ENCODE measurements around the gene SMARCC1.
"Not testable (repeated sequence)": the region's sequence is repeated elsewhere in the genome, so short reads cannot be mapped to it uniquely, and the experiment has no call there.

Gene SMARCC1
- 141 to 230 (median 166) reads per million in 3 experiments for total RNA-seq

DNA sequence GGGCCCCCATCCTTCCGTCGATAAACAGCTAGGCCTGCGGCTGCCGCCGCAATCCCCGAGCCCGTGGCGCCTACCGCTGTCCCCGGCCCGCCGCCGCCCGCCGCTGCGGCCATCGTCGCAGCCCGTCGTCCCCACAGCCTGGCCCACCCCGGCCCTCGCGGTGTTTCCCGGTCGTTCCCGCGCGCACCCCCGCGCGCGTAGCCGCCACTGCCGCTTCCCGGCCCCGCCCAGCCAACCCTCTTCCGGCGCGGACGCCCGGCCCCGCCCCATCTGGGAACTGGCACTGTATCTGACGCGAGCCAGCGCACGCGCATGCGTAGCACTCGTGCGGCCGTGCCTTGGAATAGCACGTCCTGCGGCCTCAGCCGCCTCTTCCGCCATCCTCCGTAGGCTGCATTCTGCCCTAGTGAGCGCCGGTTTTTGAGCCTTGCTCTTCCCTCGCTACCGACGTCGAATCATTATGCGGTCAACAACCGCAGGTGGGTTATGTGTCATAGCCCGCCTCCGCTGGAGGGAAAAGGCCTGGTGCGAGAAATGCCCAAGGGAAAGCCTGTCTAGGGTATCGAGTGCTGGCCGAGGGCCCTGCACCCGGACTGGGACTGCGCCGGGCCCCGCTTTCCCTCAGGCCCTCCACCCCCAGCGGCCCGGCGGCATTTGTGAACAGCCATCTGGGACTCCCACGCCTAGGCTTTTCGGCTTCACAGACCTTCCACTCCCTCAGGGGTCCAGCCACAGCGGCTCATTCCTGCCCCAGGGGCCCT lies at the start of gene SMARCC1:
TSS of gene SMARCC1 (minus strand) at position 209 of the 761 bp plus-strand sequence. CDS start at position 113, 96 bp downstream.
- DNase-seq: peak; percentile 97

DNA sequence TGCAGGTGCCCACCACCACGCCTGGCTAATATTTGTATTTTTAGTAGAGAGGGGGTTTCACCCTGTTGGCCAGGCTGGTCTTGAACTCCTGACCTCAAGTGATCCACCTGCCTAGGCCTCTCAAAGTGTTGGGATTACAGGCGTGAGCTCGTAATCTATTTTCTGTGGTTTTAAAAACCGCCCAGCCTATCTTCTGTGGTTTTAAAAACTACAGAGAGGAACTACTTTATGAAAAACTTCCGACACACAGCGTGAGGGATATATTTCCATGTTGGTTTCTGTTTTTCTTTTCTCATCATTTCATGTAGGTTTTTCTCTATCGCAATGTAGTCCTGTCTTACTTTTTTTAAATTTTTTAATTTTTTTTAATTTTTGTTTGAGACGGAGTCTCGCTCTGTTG lies 47.8 kb upstream of the SMARCC1 start:
- not testable (repeated sequence) for DNase-seq

DNA sequence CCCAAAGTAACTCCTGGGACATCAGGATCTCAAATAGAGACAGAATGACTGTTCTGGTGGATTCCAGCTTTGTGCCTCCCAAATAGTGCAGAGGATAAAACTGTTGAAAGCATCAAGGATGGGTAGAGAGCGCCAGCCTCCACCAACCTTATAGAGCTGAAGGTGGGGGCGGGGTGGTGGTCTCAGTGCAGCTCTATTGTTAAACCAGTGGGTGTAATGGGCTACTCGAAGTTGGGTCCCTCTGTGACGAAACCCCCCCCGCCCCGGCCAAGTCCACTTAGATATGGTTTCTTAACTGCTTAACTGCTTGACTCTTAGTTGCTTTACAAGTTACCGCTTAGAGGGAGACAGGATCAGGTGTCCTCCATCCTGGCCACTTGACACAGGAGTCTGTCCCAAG lies 43.9 kb upstream of the SMARCC1 start:
- DNase-seq: no peak

DNA sequence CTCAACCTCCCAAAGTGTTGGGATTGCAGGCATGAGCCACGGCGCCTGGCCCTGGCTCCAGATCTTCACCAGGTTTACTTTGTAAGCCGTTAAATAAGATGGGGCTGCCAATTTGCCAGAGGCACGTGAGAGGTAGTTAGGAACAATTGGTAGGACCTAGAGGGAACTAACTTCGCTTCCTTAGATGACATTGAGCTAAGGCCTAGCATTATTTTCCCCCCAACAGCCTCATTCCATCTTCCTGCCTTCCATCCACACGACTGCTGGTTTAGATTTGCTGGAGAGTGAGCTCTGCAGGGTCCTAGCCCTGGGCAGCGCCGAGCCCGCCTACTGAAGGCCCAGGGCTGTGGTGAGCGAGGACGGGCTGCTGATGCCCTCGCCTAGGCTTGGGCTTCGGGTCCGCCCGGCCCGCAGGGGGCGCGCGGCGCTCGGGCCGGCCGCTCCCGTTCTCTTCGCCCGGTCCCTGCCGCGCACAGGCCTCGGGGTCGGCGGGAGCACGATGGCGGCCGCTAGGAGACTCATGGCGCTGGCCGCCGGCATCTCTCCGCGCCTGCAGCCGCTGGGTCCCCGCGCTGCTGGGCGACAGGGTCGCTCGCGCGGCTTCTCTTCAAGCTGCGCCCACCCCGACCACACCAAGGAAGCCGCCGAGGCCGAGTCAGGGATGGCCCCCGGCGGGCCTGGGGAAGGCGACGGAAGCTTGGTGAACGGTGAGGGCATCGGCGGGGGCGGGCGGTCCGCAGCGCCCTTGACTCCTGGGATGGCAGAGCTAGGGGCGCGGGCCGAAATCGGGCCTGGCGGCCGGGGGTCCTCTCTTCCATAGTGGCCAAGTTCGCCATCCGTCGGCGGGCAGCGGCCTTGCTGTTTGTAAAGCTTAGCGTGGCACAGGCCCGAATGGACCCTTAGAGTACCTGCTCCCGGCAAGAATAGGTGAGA lies 43.1 kb upstream of the SMARCC1 start:
- DNase-seq: peak; percentile 76

- no peak for DNase-seq
Observed at GRCh38 chr3:47817609-47818008, 35.9 kb upstream of the SMARCC1 start.

DNA sequence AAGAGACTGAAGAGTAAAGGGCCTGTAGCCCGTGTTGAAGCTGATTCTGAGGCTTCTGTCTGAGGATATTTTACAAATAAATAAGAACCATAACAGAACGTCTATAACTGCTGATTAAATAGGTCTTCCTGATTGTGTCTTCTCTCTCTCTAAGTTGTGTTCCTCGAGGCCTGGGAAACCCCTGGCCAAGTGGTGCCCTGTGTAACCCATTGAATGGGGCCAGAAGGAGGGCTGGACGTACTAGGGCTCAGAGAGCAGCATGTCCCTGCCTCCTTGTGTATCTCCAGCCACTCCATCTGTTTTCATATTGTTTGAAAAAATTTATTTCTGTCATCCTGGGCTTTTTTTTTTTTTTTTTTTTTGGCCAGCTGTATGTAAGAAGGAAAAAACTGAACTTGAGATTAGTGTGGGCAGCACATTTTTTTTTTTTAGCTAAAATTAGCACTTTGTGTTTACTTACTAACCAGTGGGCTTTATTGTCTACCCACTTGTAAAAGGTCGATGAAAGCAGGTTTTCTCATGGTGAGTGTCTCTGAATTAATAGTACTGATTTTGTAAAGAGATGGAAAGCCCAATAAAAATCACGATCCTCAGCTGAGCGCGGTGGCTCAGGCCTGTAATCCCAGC lies 32.0 kb upstream of the SMARCC1 start:
- no peak for DNase-seq

DNA sequence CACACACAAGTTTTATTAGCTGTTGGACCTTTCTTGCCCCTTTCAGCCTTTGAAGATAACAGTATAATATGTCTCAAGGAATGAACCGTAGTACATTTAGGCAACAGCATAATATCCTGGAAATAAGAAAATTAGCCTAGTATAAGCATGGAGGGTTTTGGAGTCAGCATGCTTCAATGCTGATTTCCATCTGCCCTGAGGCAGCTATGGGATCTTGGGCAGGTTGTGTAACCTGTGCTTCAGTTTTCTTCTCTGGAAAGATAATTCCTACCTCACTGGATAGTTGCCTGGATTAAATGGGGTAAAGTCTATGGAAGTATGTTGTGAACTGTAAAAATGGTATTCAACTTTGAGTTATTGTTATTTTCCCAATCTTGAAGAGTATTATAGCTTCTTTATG lies 22.9 kb upstream of the SMARCC1 start:
- no peak for DNase-seq

- DNase-seq: no peak
Observed at GRCh38 chr3:47803480-47804025, 21.9 kb upstream of the SMARCC1 start.

DNA sequence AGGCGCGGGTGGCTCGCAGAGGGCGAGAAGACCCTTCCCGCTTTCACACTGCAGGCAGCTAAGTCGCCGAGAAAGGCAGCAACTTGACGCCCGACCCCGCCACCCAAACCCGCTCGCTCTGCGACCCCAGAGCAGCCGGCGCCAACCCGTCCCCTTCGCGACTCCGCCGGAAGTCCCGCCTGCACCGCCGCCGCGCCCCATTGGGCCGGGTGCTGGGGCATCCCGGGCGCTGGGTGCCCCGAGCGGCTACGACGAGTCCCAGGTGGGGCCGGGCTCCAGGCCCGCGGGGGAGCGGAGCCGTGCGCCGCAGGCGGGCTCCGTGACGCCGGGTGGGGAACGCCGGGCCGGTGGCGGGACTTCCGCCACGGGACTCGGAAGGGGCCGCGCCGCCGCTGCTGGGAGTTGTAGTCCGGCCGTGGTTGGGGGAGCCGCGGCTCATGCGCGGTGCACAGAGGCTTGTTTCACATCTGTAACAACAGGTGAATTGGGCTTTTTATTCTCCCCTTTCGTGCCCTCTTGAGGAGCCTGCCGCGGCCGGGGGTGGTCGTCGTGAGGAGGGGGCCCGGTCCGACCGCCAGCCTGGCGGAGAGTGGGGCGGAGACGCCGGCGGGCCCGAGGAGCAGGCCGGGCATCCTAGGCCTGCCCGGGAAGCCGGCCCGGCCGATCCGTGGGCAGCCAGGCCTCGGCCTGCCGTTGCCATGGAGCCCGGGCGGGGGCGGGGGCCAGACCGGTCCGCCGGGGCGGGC lies 21.2 kb upstream of the SMARCC1 start, which contains the start of gene DHX30:
TSS of gene DHX30 (plus strand) at position 405 of the 746 bp plus-strand sequence. CDS start 7,546 bp downstream, outside the sequence.
- DNase-seq: peak; percentile 83

DNA sequence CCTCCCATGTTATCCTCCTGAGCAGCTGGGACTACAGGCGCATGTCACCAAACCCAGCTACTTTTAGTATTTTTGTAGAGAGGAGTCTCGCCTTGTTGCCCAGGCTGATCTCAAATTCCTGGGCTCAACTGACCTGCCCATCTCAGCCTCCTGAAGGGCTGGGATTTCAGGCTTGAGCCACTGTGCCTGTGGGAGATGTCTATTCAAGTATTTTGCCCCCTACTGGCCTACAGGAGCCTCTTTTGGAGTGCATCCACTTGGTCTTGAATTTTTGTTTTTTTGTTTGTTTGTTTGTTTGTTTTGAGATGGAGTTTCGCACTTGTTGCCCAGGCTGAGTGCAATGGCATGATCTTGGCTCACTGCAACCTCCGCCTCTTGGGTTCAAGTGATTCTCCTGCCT lies 18.0 kb upstream of the SMARCC1 start:
- no peak for DNase-seq

DNA sequence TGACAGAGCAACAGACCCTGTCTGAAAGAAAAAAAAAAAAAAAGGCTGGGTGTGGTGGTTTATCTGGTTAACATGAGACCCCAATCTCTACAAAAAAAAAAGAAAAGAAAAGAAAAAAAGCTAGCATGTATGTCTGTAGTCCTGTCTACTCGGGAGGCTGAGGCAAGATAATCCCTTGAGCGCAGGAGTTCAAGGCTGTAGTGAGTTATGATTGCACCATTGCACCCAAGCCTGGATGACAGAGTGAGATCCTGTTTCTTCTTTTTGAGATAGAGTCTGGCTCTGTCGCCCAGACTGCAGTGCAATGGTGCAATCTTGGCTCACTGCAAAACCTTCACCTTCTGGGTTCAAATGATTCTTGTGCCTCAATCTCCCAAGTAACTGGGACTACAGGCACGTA lies 12.9 kb upstream of the SMARCC1 start:
- no peak for DNase-seq

DNA sequence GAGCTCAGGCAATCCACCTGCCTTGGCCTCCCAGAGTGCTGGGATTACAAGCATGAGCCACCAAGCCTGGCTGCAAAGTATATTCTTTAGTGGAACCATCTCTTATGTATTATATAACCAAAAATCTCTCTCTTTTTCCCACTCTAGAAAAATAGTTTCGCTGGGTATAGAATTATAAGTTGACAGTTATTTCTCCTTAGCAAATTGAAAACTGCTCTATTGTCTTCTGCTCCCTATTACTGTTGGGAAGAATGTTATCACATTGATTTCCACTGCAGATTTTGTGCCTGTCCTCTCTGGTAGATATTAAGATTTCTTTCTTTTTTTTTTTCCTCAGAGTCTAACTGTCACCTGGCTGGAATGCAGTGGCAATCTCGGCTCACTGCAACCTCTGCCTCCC lies 11.0 kb upstream of the SMARCC1 start:
- DNase-seq: no peak

DNA sequence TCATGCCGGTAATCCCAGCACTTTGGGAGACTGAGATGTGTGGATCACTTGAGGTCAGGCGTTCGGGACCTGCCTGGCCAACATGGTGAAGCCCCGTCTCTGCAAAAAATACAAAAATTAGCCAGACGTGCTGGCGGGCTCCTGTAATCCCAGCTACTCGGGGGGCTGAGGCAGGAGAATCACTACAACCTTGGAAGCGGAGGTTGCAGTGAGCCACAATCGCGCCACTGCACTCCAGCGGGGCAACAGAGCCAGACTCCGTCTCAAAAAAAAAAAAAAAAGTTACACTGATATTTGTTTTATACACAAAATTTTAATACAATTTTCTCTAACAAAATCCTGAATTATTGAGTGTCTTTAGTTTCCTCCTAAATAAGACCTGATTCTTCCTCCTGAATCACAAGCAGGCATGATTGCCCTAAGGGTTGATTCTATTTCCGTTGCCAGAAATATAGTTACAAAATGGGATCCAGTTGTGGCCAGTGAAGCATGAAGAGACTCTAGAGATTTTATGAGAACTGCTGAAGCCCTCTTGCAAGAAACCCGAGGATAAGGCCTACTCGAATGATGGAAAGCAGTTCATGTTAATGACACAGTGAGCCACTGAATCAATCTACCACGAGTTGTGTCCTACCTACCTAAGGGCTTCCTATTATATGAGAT lies 9.6 kb upstream of the SMARCC1 start:
- DNase-seq: no peak

DNA sequence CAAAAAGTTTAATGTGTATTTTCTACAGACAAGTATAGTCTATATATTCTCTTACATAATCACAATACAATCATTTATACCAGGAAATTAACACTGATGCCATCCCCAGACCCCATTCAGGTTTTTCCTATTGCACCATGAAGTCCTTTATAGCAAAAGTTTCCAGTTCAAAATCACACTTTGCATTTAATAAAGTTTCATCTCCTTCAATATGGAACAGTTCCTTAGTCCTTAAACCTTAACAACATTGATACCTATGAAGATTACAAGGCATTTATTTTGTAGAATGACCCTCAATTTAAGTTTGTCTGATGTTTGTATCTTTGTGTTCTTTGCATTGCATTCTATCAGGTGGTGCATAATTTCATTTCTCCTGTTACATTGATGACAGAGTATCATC lies 2.0 kb upstream of the SMARCC1 start:
- DNase-seq: no peak

GRCh38 chr3:47782446-47783308 lies 984 bp upstream of the SMARCC1 start:
- DNase-seq: no peak

DNA sequence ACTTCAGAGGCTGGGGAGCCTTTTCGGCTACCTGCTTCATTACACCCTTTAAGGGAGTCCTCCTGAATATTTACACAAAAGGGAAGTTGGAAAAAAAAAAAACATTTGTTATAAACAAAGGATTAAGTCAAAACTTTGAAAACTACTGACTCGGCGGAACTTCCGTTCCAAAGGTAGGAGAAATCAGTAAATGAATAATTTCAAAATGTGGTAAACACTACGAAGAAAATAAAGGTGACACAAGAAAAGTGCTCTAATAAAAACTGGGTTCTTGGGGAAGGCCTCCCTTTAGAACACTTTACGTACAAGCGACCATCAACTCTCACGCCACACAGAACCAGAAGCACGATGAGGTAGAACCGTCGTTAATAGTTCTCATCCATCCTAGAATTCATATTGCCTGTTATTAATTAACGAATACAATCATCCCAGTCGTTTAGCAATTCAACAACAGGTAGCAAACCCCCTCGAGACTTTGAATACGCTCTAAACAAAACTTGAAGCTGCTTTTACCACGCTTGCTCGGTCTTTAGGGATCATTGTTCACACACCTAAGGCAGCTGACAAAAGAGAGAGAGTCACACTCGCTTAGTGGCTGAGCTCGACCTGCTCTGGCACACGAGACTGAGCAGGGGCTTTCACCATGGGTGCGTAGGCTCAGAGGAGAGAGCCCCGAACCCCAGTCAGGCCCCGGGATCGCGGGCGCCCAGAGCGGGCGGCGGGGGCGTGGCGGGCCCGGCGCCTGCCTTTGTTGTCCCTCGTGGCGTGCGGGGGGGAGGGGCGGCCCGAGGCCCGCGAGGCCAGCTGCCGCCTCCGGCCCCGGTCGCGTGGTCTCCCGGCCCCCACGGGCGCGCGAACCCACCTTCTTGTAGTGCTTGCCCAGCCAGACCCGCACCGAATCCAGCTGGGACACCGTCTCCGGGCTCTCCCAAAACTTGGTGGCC lies 680 bp downstream of the SMARCC1 start:
- DNase-seq: peak; percentile 66

- DNase-seq: no peak
Observed at GRCh38 chr3:47778746-47779145, 2.9 kb downstream of the SMARCC1 start.

GRCh38 chr3:47772788-47773187 lies 8.9 kb downstream of the SMARCC1 start:
- no peak for DNase-seq

GRCh38 chr3:47772047-47772446 lies 9.6 kb downstream of the SMARCC1 start:
- DNase-seq: no peak

Data from central memory CD4-positive, alpha-beta T cell (primary cell).